Aorta (tissue), 5 donors: ENCODE data around the gene CD44. TPM values are rescaled to one million over a fixed set of nuclear protein-coding genes. Genes with fewer than 3 reads are reported as not detected.
A peak's percentile ranks its signal among the peaks of the same experiment; 100 is the strongest.
"Not testable (repeated sequence)": the region's sequence is repeated elsewhere in the genome, so short reads cannot be mapped to it uniquely, and the experiment has no call there.

Experiments
- ATAC-seq: fragments of 200-7000 bp; cut with Tn5 transposase; one replicate; pipeline ENCODE4 v1.9.1; 2022; ENCODE audit warnings: moderate library complexity; ENCODE audit not compliant: low FRiP score
- DNase-seq, 2 donors: peaks; one replicate each; pipeline ENCODE4 v3.0.0-alpha.2; 2020
- H3K27ac ChIP-seq, 2 donors: one replicate each; pipeline ENCODE4 v1.5.1; 2013; ENCODE audit warnings: low read length in 2 of 2, mild to moderate bottlenecking in 2 of 2, moderate library complexity in 2 of 2, control low read depth in 1 of 2, inconsistent platforms in 1 of 2, low read depth in 1 of 2
- H3K27me3 ChIP-seq, 2 donors: one replicate each; pipeline ENCODE4 v1.6.1; 2013; ENCODE audit warnings: control low read depth in 1 of 2, low read length in 1 of 2, mild to moderate bottlenecking in 1 of 2, moderate library complexity in 1 of 2; ENCODE audit not compliant: insufficient read depth in 2 of 2, control insufficient read depth in 1 of 2
- H3K36me3 ChIP-seq, 2 donors: one replicate each; pipeline ENCODE4 v1.6.1; 2013; ENCODE audit warnings: control low read depth in 1 of 2, low read length in 1 of 2, mild to moderate bottlenecking in 1 of 2; ENCODE audit not compliant: insufficient read depth in 2 of 2, control insufficient read depth in 1 of 2
- H3K4me1 ChIP-seq, 2 donors: one replicate each; pipeline ENCODE4 v1.6.1; 2013; ENCODE audit warnings: low read length in 2 of 2, control low read depth in 1 of 2, mild to moderate bottlenecking in 1 of 2, moderate library complexity in 1 of 2; ENCODE audit not compliant: insufficient read depth in 2 of 2, control insufficient read depth in 1 of 2
- H3K4me3 ChIP-seq, 2 donors: one replicate each; pipeline ENCODE4 v1.5.1; 2013; ENCODE audit warnings: low read length in 2 of 2, control low read depth in 1 of 2, mild to moderate bottlenecking in 1 of 2
- H3K9me3 ChIP-seq: one replicate; pipeline ENCODE4 v1.6.1; 2013; ENCODE audit warnings: mild to moderate bottlenecking, low read length; ENCODE audit not compliant: control insufficient read depth
- WGBS, 2 donors: extraction: QIAGEN DNeasy Blood & Tissue Kit; methylation state at CpG; one replicate each; pipeline ENCODE4 v1.1.7; 2013; 5-methylcytosine and 5-hydroxymethylcytosine counted together
- intact Hi-C, 2 donors: fragments of 100-400 bp; cut with DNase I; formaldehyde crosslinking; loops; one replicate each; pipeline versions ENCODE4 v1.14.2 to v1.15.0; 2022
- long read RNA-seq, 2 donors: library from polyadenylated mRNA; unstranded; transcript quantifications; one replicate each; pipeline ENCODE4 v2.0.0, GENCODE V29; 2020 to 2021
- polyA plus RNA-seq, 2 donors: library from polyadenylated mRNA; stranded (reverse); fragments of 200-250 nt; gene quantifications; one replicate each; pipeline ENCODE4 v1.2.3, GENCODE V29; 2013
- total RNA-seq, 2 donors: library from RNA; stranded (reverse); fragmentation: NEBNext Ultra II Directional; extraction: Animal tissue kit (Norgen Biotek cat#: 25700); gene quantifications; one replicate each; pipeline ENCODE4 v1.2.1, GENCODE V29; 2021
- donor health status: healthy with polysubstance abuse.
- donor health status: Bipolar disorder and iron deficiency.
- donor health status: DM: no; HTN: no; CAD: no.
- donor health status: DM: no; HTN: no; CAD: no.
- donor health status: DM: yes; HTN: yes; CAD: no.

Gene CD44
- total RNA-seq (100 to 1,000 TPM; 321 to 462 TPM), polyA plus RNA-seq (100 to 1,000 TPM in 1 of 2 donors, 10 to 100 TPM in 1; 70.0 to 113 TPM)
- long read RNA-seq, donor 1, full-length matches to known transcripts: 487 of 674 reads
- long read RNA-seq, donor 1, partial matches to known transcripts: 24 of 674 reads
- long read RNA-seq, donor 1, other reads (novel, unspliced or antisense): 163 of 674 reads
- long read RNA-seq, donor 2, full-length matches to known transcripts: 81 of 199 reads
- long read RNA-seq, donor 2, partial matches to known transcripts: 11 of 199 reads
- long read RNA-seq, donor 2, other reads (novel, unspliced or antisense): 107 of 199 reads

DNA sequence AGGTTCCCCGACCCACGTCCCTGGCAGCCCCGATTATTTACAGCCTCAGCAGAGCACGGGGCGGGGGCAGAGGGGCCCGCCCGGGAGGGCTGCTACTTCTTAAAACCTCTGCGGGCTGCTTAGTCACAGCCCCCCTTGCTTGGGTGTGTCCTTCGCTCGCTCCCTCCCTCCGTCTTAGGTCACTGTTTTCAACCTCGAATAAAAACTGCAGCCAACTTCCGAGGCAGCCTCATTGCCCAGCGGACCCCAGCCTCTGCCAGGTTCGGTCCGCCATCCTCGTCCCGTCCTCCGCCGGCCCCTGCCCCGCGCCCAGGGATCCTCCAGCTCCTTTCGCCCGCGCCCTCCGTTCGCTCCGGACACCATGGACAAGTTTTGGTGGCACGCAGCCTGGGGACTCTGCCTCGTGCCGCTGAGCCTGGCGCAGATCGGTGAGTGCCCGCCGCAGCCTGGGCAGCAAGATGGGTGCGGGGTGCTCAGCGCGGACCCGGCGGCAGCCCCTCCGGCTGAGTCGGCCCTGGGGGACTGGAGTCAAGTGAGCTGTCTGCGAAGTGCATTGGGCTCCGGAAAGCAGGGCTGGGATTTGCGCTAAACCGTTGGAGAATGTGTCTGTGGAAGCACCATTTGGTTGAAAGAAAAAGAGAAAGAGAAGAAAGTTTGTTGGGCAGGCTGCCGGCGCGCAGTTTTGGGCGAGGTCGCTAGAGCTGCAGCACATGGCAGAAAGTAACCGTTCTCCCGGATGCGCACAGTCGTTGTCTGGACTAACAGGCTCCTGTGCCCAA is at the start of gene CD44:
Gene CD44, plus strand, starts transcription at position 229 of the 779 bp plus-strand sequence. Its CDS starts 133 bp downstream, at position 362.
- Histone ChIP-seq H3K36me3 (no peaks in the 10 kb centered on the region), H3K4me1 (peaks cover 0 to 4% of the 10 kb centered on the region in 2 donors)
- intact Hi-C loops: loop anchor here (5.0 to 10.0 kb wide), 4 partner anchors 37 to 256 kb away; no protein-coding TSS in a partner anchor

GRCh38 chr11:35089666-35090065 is 49.3 kb upstream of the CD44 start:
- ATAC-seq: no peak
- H3K4me1 ChIP-seq: peaks cover 0 to 11% of the 10 kb centered on the region in 2 donors
- 98 to 100% methylated on average over 1 of the region's 1 CpG for WGBS, 2 donors
- no peaks in the 10 kb centered on the region for H3K9me3 ChIP-seq
- no peak overlapping the region for H3K27ac ChIP-seq
- H3K27me3 ChIP-seq: no peaks in the 10 kb centered on the region
- no peaks in the 10 kb centered on the region for H3K36me3 ChIP-seq
- H3K4me3 ChIP-seq: no peak overlapping the region
- no peak for DNase-seq
- intact Hi-C loops: loop anchor here in 1 of 2 donors (10.0 kb wide), 1 partner anchor 55 kb away; no protein-coding TSS in a partner anchor

More for the DNA sequence above, at the start of gene CD44:
- H3K9me3 ChIP-seq: no peaks in the 10 kb centered on the region
- H3K4me3 ChIP-seq: peak within 1 kb of the TSS; percentile 73 to 74
- DNase-seq (peak; percentile 89 to 90), ATAC-seq (peak; percentile 85)
- H3K27ac ChIP-seq: peak within 1 kb of the TSS; percentile 79 to 88
- WGBS, 2 donors: 0 to 1% methylated on average over 49 to 55 of the region's 55 CpGs
- no peaks in the 10 kb centered on the region for H3K27me3 ChIP-seq

DNA sequence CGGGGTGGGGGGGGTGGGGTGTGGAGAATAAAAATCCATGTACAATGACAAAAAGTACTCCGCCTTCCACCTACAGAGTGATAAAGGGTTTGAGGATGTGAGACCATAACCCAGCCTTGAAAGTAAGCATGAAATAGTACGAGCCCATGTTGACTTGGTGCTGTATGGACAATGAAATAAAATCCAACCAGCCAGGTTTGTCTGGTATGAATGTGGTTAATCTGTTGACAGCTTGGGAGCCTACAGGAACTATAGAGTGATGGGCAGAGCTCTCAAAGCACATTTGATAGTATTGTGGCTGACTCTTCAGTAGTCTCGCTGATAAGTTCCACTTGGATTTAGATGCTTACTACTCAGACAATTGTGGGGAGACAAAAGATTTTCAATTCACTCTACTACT is 48.8 kb upstream of the CD44 start:
- DNase-seq (no peak), ATAC-seq (no peak)
- Histone ChIP-seq H3K27ac (no peak overlapping the region), H3K4me1 (peaks cover 0 to 11% of the 10 kb centered on the region in 2 donors), H3K36me3 (no peaks in the 10 kb centered on the region), H3K9me3 (no peaks in the 10 kb centered on the region), H3K4me3 (no peak overlapping the region), H3K27me3 (no peaks in the 10 kb centered on the region)
- intact Hi-C loops: no loop called here
- WGBS, 2 donors: 95 to 98% methylated on average over 4 of the region's 4 CpGs

DNA sequence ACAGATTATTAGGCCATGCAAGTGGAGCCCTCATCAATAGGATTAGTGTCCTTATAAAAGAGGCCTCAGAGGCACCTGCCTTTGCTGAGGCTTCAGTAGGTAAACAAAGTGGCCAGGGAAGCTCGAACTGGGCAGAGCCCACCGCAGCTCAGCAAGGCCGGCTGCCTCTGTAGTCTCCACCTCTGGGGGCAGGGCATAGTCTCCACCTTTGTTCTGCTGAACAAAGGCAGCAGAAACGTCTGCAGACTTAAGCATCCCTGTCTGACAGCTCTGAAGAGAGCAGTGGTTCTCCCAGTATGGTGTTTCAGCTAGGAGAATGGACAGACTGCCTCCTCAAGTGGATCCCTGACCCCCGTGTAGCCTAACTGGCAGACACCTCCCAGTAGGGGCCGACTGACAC is 48.0 kb upstream of the CD44 start:
- 81 to 94% methylated on average over 6 of the region's 6 CpGs for WGBS, 2 donors

GRCh38 chr11:35096723-35097122 is 42.2 kb upstream of the CD44 start:
- WGBS, 2 donors: 48 to 100% methylated on average over 2 of the region's 2 CpGs
- Histone ChIP-seq H3K9me3 (no peaks in the 10 kb centered on the region), H3K4me1 (peaks cover 7% of the 10 kb centered on the region in 2 donors), H3K27me3 (no peaks in the 10 kb centered on the region), H3K36me3 (no peaks in the 10 kb centered on the region), H3K27ac (peak overlapping the region; percentile 5 to 21), H3K4me3 (no peak overlapping the region)
- ATAC-seq (no peak), DNase-seq (no peak)
- intact Hi-C loops: no loop called here

More for the DNA sequence above, 48.0 kb upstream of the CD44 start:
- H3K27me3 ChIP-seq, H3K4me1 ChIP-seq, DNase-seq, H3K4me3 ChIP-seq, H3K36me3 ChIP-seq, H3K9me3 ChIP-seq, ATAC-seq, H3K27ac ChIP-seq, intact Hi-C loops: not testable (repeated sequence)

DNA sequence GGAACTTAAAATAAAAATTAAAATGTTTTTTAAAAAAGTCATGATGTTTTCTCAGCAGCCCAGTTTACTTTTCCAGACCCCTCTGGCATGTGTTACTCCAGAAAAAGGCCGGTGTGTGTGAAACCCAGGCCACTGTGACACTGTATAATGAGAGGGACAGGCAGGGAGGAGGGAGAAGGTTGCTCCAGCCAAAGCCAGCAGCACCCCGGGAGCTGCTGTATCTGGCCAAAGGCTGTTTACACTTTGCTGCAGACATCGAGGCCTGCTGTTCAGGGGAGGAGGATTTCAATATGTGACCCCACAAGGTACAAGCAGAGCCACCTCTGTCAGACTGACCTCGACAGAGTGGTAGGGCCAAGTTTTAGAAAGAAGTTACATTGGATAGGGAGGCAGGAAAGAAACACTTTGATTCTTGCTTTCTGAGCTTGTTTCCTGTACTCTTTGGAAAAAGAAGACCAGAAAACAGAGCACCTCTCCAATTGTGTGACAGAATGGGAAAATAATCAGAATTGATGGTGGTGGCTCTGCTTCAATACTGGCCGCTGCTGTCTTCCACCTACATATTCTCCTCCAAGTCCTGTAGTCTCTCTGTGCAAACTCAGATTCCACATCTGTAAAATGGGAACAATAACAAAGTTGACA is 41.0 kb upstream of the CD44 start:
- DNase-seq (no peak), ATAC-seq (no peak)
- H3K4me3 ChIP-seq: no peak overlapping the region
- H3K27ac ChIP-seq: peak overlapping the region; percentile 68 to 98
- no peaks in the 10 kb centered on the region for H3K9me3 ChIP-seq
- 19 to 22% methylated on average over 5 of the region's 5 CpGs for WGBS, 2 donors
- peaks cover 7 to 10% of the 10 kb centered on the region in 2 donors for H3K4me1 ChIP-seq
- H3K27me3 ChIP-seq: no peaks in the 10 kb centered on the region
- no peaks in the 10 kb centered on the region for H3K36me3 ChIP-seq
- intact Hi-C loops: no loop called here

GRCh38 chr11:35098855-35099254 is 40.1 kb upstream of the CD44 start:
- H3K27ac ChIP-seq: peak overlapping the region; percentile 72 to 93
- no peak overlapping the region for H3K4me3 ChIP-seq
- no peaks in the 10 kb centered on the region for H3K27me3 ChIP-seq
- intact Hi-C loops: no loop called here
- no peaks in the 10 kb centered on the region for H3K36me3 ChIP-seq
- ATAC-seq (no peak), DNase-seq (no peak)
- H3K4me1 ChIP-seq: peaks cover 8 to 10% of the 10 kb centered on the region in 2 donors
- WGBS, 2 donors: 26 to 33% methylated on average over 5 of the region's 5 CpGs
- H3K9me3 ChIP-seq: no peaks in the 10 kb centered on the region

- DNase-seq (no peak), ATAC-seq (peak; percentile 77)
- H3K9me3 ChIP-seq: no peaks in the 10 kb centered on the region
- no peaks in the 10 kb centered on the region for H3K36me3 ChIP-seq
- 23 to 27% methylated on average over 6 of the region's 6 CpGs for WGBS, 2 donors
- no peak overlapping the region for H3K4me3 ChIP-seq
- H3K27ac ChIP-seq: peak overlapping the region; percentile 90 to 93
- no peaks in the 10 kb centered on the region for H3K27me3 ChIP-seq
- intact Hi-C loops: loop anchor here (5.0 kb wide), 3 partner anchors 38 to 268 kb away; partner anchors contain the start of gene CD44 (in 1 of the 2)
- peaks cover 9 to 10% of the 10 kb centered on the region in 2 donors for H3K4me1 ChIP-seq
These were observed 39.5 kb upstream of the CD44 start for GRCh38 chr11:35099278-35100012.
